Stomach (tissue), 4 donors: ENCODE data around the gene SERTAD2.

Experiments used
- CTCF ChIP-seq, 7 experiments: fragments of 450-650 bp in 4 of 7; fragments of 200-600 bp in 3 of 7; sonication (generic) in 3 of 7; IDR thresholded peaks; one replicate each; pipeline ENCODE4 v1.5.1; 2016 to 2019; ENCODE audit warnings: antibody characterized with exemption in 7 of 7, control low read depth in 2 of 7, mild to moderate bottlenecking in 1 of 7
- POLR2A ChIP-seq, 4 donors: fragments of 450-650 bp; IDR thresholded peaks; one replicate each; pipeline ENCODE4 v1.6.1; 2016; ENCODE audit warnings: antibody characterized with exemption in 4 of 4, control low read depth in 2 of 4, mild to moderate bottlenecking in 1 of 4, moderate library complexity in 1 of 4
- POLR2AphosphoS5 ChIP-seq, 3 donors: sonication (generic); formaldehyde crosslinking; IDR thresholded peaks; one replicate each; pipeline ENCODE4 v1.6.1; 2016; ENCODE audit warnings: antibody characterized with exemption in 3 of 3

GRCh38 chr2:64637000-64637635 is 16.6 kb downstream of the SERTAD2 start:
- TF ChIP-seq CTCF (IDR thresholded peaks at IDR 0.05) (no peak), POLR2AphosphoS5 (IDR thresholded peaks at IDR 0.05) (no peak), POLR2A (IDR thresholded peaks at IDR 0.05) (no peak)
